ENCODE results near the gene ADSS1.

ADSS1 gene

DNA sequence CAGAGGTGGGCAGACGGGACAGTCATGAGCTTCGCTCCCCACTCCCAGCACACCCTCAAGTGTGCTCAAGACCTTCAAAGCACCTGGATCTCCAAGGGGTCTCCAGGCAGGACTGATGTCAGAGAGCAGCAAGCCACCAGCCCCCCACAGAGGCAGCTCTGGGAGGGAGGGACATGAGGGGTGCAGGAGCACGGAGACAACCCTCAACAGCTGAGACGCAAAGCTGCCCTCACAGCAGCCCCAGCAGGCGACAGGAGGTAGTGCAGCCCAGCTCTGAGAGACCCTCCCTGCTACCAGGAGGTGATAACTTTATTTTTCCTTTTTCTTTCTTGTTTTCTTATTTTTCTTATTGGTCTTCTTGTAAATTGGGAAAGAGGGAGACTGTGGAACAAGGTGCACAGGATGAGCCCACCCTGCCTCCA is 46.8 kb downstream of the ADSS1 start:
- DNase-seq, result no peak

DNA sequence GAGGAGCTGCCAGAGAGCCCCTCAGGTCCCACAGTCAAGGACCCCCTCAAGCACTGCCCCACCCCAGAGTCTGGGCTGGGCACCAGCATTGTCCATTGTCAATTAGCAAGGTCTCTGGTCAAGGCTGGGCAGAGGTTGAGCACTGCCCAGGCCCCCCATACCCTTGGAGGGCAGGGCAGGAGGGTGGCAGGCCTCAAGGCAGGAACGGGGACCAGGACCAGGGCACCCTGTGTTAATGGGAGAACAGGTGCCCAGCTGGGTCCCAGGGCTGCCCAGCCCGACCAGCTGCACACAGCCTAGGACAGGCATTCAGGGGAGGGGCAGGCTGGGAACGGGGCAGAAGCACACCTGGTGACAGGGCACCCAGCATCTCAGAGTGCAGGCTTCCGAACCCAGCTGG is 47.3 kb downstream of the ADSS1 start:
- no peak for DNase-seq

DNA sequence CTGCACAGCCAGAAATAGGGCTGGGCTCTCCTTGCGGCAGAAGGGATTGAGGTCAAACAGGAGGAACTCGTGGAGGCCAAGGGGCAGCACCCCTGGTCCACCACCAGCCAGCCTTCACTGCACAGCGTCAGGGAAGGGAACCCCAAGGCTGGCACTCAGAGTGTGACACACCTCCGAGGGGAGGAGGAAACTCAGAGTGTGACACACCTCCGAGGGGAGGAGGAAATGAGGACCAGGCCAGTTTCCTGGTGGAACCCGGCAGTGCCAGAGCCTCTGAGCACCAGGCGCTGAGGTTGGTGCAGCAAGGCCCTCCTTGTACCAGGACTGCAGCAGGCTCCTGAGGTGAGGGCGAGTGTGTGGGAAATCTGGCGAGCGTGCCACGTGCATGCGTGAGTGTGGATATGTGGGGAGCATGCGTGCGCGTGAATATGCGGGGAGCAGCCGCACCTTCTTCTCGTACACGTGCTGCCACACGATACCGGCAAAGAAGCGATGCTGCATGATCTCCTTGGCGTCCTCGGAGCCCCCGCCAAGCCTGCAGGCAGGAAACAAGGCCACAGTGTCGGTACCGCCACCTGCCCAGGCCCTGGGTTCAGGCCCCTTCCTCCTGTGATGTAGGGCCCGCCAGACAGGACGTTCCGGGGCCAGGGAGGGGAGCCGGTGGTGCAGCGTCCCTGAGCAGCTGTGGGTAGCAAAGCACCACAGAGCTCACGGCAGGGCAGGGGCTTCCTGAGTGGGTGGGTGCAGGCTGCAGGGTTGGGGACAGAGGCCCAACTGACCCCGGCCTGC is 48.1 kb downstream of the ADSS1 start:
- DNase-seq, result no peak

DNA sequence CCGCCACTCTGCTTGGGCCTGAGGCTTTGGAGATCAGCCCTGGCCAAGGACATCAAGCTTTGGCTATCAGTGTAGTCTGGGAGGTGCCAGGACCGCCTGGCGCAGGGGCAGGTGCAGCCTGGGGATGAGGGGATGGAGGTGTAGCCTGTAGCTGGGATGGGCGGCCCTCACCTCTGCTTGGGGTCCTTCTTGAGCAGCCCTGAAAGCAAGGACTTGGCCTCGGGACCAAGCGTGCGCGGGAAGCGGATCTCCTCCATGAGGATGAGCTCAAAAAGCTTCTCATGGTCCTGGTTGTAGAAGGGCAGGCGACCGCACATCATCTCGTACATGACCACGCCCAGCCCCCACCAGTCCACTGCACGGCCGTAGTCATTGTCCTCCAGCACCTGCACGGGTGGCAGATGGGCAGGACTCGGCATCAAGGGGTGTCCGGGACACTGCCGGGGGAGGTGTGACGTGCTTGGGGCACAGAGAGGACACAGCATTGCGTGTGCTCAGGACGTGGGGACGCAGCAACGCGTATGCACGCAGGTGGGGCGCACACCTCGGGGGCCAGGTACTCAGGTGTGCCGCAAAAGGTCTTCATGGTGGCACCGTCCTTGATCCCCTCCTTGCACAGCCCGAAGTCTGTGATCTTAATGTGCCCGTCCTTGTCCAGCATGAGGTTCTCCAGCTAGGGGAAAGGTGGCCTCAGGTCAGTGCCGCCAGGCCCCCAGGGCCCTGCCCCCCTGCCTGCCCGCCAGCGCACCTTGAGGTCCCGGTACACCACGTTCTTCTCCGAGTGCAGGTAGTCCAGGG is 48.9 kb downstream of the ADSS1 start:
- DNase-seq, result no peak

DNA sequence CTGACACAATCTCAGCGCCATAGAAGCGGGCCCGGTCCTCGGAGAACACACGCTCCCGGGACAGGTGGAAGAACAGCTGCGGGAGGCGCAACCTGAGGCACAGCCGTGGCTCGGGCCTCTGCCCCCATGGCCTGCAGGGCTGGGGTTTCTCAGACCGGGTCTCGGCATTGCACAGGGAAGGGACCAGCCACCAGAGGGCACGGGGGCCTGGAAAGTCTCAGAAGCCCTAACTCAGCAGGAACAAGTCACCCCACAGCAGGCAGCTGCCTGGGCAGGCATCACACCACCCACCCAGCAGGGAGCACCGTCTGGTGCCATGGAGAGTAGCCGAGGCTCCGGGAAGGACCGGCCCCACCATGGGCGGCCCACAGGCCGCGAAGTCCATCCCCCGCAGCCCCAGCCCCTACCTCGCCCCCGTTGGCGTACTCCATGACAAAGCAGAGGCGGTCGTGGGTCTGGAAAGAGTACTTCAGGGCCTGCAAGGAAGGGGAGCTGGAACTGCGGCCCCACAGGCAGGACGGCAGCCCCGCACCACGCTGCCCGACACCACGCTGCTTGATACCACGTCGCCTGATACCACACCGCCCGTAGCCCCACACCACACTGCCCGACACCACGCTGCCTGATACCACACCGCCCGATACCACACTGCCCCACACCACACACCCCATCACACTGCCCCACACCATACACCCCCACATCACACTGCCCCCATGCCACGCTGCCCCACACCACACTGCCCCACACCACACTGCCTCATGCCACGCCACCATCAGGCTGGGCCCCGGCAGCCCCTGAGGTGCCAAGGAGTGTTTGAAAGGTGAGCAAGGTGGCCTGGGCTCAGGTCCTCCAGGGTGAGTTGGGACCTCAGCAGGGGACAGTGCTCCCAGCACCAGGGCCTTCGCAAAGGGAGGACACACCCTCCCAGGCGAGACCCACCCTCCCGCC is 49.8 kb downstream of the ADSS1 start:
- DNase-seq, result no peak

DNA sequence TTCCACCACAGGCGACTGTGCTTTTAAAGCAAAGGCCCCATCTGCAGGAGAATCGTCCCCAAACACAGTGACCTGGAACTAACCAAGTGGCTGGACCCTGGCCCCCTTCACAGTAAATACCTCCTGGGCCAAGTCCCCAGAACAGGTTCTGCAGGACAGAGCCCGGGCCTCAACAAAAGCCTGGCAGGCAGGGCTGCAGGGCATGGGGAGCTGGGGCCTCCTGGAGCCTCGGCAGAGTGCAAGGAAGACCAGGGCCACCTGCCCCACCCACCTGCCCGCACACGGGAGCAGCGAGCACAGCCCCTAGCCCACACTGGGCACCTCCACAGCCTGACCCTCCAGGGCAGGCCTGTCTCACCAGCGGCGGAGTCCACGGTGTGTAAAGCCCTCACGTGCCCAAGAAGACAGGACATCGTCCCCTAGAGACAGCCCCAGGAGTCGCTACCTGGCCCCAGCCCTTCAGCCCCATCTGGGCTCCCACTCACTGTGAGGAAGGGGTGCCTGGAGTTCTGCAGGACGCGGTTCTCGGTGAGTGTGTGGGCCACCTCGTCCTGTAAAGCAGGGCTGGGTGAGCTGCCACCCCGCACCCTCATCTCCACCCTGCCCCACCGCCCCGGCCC is 50.5 kb downstream of the ADSS1 start:
- no peak for DNase-seq

DNA sequence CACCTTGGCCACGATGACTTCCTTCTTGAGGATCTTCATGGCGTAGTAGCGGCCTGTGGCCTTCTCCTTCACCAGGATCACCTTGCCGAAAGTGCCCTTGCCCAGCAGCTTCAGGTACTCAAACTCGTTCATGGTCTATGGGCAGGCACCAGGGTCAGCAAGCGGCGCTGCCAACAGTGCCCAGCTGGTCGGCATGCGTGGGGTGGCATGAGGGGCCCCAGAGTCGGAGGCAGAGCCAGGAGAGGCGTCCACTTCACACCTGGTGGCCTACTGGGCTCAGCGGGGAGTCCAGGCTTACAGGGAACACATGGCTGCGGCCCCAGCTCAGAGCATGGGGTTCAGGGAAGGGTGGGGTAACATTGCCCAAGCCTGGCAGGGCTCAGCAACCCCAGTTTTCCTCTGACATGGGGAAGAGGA is 51.1 kb downstream of the ADSS1 start:
- no peak for DNase-seq

DNA sequence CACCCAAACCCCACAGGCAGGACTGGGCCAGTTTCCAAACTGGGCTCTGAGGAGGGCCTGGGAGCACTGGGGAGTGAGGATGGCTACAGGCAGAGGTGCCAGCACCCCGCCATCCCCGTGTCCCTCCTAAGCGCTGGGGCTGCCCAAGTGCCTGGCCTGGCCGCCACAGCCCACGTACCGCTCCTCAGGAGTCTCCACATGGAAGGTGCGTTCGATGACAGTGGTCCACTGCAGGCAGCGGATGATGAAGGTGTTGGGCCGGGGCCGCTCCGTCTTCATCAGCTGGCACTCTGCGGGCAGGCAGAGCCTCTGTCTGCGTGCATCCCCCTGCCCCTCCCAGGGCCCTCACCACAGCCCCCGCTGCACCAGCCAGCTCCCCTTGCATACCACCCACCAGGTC is 52.5 kb downstream of the ADSS1 start:
- no peak for DNase-seq

DNA sequence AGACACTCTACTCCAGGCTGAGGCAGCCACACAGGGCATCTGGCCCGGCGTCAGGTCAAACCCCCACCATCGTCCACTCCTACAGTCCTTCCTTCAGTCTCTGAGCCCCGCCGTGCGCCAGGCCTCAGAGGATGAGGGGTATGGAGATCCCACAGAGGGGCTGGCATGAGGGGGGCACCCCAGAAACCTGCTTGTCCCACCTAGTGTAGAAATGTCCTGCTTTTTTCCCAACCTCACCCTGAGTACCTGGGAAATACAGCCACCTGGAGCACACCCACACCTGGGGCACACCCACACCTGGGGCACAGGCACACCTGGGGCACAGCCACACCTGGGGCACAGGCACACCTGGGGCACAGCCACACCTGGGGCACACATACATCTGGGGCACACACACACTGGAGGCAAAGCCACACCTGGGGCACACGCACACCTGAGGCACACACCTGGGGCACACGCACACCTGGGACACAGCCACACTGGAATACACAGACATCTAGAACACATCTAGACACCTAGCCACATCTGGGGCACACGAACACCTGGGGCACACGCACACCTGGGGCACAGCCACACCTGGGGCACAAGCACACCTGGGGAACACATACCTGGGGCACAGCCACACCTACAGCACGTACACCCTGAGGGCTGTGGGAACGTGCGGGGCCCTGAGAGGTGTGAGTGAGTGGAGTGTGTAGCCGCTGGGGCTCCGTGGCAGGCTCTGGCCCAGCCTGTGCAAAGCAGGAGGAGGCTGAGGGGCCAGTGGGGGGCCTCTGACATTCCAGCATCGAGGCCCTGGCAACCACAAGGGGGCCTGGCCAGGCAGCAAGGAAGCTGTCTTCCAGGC is 53.2 kb downstream of the ADSS1 start:
- DNase-seq, result no peak

DNA sequence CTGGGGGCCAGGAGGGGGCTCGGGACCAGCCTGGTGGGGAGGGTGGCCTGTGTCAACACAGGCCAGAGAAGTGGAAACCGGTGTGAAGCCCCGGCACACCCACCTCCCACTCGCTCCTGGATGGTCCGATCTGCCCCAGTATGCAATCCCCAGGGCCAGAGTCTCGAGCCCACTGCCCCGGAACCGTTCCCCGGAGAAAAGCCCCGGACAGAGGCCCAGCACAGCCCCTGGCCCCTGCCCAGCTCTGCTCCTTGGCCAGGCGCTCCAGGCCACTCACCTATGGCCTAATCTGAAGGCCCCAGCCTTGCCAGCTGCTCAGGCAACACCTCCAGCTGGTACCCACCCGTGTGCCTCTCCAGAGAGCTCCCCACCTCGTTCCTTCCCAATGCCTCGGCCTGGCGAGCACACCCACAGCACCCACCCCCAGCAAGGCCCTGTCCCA is 53.8 kb downstream of the ADSS1 start:
- DNase-seq, result no peak

DNA sequence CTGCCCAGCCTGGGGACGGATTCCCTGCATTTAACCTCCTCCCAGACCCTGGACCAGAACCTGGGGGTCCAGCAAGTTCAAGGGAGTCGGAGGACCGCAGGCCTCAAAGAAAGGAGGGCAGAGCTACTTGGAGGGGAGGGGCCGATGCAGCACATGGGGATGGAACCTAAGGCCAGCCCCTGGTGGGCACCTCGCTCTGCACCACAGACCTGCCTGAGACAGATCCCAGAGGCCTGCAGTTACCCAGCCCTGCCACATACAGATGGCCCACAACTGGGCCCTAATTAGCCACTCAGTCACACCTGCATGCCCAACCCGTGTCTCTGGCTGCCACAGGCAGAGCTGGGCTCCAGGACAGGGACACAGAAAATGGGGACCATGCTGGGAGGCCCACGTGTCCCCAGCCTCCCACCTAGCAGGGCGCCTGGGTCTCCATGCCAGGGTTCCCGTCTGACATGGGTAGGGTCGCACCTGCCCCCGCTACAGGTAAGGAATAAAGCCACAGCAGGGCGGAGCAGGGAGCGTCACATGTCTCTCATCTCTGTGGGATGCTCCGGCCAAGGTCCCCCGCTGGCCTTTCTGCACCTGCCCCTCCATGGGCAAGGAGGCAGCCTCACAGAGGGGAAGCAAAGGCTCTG is 54.8 kb downstream of the ADSS1 start:
- DNase-seq, result no peak

DNA sequence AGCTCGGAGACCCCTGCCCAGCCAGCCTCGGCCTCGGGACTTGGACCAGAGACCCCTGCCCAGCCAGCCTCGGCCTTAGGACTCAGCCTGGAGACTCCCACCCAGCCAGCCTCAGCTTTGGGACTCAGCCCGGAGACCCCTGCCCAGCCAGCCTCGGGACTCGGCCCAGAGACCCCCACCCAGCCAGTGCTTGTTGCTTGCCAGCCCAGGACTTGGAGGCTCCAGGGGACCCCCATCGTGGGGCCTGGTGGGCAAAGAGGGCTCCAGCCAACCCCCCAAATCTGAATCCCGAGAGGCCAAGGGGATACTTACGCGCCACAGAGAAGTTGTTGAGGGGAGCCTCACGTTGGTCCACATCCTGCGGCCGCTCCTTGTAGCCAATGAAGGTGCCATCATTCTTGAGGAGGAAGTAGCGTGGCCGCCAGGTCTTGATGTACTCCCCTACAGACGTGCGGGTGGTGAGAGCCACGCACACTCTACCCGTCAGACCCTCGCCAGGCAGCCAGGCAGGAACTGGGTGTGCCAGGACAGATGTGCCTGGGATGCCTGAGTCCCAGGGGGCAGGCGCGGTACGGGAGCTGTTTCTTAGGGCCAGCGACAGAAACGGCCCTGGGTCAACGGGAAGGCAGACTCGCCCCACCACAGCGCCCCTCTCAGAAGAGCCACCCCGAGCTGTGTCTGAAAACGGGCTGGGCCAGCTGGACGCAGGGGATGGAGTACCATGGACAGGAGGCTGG is 55.9 kb downstream of the ADSS1 start:
- DNase-seq, result no peak

DNA sequence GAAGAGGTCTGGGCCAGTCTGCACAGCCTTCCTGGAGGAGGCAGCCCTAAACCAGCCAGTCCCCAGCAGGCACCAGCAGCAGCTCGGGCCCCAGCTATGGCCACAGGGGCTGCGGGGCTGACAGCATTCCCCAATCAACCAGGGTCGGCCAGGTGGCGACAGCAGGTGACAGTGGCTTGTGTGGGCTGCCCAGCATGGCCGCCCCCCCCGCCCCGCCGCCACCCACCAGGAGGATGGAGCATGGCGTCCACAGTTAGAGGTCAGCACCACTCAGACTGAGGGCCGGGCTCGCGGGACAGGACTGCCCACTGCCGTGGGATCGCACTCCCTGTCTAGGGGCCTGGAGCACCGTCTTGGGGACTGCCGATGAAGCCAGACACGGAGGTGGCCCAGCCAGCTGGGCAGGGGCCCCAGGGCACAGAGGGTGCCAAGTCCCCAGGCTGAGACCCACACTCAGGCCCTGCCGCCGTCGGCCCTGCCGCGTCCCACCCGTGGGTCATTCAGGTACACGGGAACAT is 56.5 kb downstream of the ADSS1 start:
- no peak for DNase-seq

DNA sequence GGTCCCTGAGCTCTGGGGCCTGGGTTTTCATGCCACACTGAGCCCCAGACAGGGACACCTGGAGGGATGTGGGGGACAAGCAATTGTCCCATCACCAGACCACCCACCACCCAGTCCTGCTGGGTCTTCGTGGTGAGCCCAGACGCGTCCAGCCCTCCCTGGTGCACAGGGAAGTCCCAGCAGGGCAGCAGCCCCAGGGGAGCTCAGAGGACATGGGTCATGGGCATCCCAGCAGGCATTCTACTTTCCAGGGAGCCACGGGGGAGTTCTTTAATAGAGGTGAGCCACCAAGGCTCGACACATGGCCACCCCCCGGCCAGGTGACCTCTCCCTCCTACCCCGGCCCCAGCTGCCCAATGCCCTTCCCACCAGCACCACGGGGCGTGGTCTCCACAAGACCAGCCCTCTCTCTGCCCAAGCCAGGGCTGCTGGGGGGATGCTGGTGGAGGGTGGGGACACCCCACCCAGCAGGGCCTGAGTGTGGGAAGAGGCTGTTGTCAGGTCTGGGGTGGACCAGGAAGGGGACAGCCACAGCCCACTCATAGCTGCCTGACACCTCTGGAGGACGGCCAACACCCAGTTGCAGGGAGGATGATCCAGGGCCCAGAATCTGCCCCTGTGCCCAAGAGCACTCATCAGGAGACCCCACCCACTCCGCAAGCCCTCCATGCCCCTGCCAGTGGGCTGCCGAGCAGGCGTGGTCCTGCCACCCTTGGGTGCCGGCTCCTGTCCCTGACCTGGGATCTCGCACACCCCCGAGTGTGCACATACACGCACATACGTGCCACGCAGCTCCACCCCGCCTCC is 57.4 kb downstream of the ADSS1 start:
- DNase-seq, result no peak

DNA sequence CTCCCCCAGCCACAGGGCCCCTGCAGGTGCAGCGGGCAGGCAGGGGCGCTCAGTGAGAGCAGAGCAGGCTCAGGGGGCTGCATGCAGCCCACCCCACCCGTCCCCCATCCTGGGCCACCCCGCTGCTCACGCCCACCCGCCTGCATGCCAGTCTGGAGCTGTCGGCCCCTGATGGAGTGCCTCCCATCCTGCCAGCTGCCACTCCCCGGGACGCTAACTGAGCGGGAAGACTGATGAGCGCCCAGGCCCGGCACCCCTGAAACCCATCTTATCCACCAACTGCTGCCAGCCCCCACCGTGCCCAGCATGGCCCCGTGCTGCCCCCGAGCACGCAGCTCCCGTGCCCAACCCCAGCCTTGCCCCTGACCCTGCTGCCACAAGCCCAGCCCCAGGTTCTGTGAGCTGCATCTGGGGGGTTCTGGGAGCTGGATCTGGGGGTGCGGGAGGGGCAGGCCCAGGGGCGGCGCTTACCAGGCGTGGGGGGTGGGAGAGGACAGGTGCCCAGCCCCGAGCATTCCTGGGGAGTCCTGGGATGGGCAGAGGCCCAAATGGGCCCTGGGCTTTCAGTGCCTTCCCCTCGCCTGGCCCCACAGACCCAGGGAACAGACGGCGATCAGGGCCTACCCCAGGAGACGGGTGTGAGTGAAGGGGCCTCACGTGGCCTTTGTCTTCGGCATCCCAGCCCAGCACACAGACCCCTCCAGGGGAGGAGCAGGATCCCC is 58.2 kb downstream of the ADSS1 start:
- no peak for DNase-seq

DNA sequence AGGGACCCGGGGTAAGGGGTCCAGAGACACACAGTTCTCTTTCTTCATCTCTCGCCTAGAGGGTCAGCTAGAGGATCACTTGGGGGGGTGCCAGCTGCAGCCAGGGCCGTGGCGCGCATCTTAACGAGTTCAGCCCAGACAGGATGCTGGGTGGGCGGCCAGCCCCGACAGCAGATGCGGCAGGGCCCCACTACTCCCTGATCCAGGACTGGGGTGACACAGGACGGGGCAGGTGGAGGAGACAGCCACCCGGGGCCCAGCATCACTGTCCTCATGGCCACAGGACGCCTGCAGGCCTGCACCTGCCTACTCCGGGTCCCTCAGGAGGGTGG is 58.7 kb downstream of the ADSS1 start:
- no peak for DNase-seq

DNA sequence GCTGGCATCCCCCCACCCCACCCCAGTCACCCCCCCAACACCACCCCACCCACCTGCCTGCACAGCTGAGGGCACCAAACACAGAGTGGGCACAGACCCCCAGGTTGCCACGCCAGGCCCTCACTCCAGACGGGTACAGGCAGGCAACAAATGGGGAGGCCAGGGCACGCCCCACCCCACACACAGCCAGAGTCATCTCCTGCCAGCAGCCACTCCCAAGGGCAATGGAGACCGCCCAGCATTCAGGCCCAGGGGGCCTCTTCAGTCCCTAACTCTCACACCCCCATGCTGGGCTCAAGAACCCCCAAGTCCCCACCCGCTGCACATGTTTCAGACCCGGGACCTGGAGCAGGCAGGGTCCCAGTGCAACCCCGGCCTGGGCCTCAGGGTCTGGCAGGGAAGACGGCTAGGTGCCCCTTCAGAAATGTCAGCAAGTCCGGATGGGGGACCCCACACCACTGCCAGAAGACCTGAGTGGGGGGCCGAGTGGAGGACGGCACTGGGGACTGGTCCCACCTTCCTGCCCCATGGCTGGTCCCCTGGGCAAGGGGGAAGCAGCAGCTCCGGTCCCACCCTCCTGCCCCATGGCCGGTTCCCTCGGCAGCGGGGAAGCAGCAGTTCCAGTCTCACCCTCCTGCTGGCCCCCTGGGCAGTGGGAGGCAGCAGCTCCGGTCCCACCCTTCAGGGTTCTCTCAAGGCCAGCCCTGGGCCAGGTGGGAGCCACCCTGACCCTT is 59.6 kb downstream of the ADSS1 start:
- DNase-seq, result no peak

DNA sequence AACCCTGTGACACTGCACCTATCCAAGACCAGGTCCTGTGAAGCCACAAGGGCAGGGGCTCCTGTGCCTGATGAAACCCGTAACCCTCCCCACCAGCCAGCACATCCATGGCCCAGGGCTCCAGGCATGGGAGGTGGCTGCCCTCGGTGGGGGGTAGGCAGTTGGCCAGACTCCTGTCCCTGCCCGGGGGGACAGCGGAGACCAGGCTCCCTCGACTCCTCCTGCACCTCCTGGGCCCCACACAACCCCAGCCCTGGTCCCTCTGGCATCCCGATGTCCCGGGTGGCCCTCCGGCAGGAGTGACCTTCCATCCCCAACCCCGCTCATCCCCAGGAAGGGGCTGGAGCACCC is 60.2 kb downstream of the ADSS1 start:
- DNase-seq, result no peak

All from NCI-H1436 treated with DMSO at 0.1 percent for 48 hours (cell line).